SU-DHL-6 (cell line): ENCODE results near the gene SAXO1.

ENCODE experiments used
- CTCF ChIP-seq: fragments of 200-600 bp; sonication (generic); IDR thresholded peaks from one replicate; pipeline ENCODE4 v1.5.1; 2017; ENCODE audit warnings: antibody characterized with exemption, mild to moderate bottlenecking, low read length, moderate library complexity; ENCODE audit not compliant: insufficient read depth, poor library complexity, severe bottlenecking
- EZH2phosphoT487 ChIP-seq: fragments of 200-600 bp; sonication (generic), shearing (Covaris generic); conservative IDR thresholded peaks from 2 replicates; pipeline ENCODE4 v1.6.1; 2018; ENCODE audit warnings: mild to moderate bottlenecking, antibody characterized with exemption, low read length, moderate library complexity, mixed read lengths

GRCh38 chr9:18979367-18979766 lies 53.6 kb downstream of the SAXO1 start:
- TF ChIP-seq CTCF, result no peak
- no peak for TF ChIP-seq EZH2phosphoT487
